ENCODE data around the gene CDC34. TPM values are rescaled to one million over a fixed set of nuclear protein-coding genes. Genes with fewer than 3 reads are reported as not detected.
A peak's percentile ranks its signal among the peaks of the same experiment; 100 is the strongest.

CDC34 gene
- total RNA-seq, 1 experiment from 2014 or later: 93.3 TPM

GRCh38 chr19:531009-531752 is 379 bp upstream of the CDC34 start:
- peaks cover 2% of the 10 kb centered on the region; the same call in 1 of the 2 replicates for H3K36me3 ChIP-seq (ENCODE audit: low read depth)
- peak overlapping the region; percentile 79 for H2AFZ ChIP-seq
- peak overlapping the region; percentile 86 for H3K4me3 ChIP-seq
- H3K27me3 ChIP-seq (ENCODE audit: insufficient read depth, low read depth): no peaks in the 10 kb centered on the region
- peaks cover 31% of the 10 kb centered on the region for H3K79me2 ChIP-seq (ENCODE audit: low read depth)
- ChIA-PET CTCF (interaction anchor here (0.6 to 1.5 kb wide), 6 partner anchors 10 to 795 kb away, joined by 3 to 6 read pairs (median 3); no protein-coding TSS in a partner anchor), POLR2A (ENCODE audit: unreplicated experiment) (interaction anchor here (0.6 kb wide), 1 partner anchor 132 kb away, joined by 6 read pairs; no protein-coding TSS in a partner anchor)
- no peaks in the 10 kb centered on the region for H3K9me3 ChIP-seq (ENCODE audit: insufficient read depth, low read depth)
- H3K27ac ChIP-seq: peak overlapping the region; percentile 38
- H3K4me2 ChIP-seq: peak overlapping the region; percentile 77
- H3K4me1 ChIP-seq (replicated peaks; ENCODE audit: insufficient read depth): peaks cover 48% of the 10 kb centered on the region
- no peaks in the 10 kb centered on the region for H3K9me2 ChIP-seq (ENCODE audit: insufficient read depth)
- H3F3A ChIP-seq (ENCODE audit: insufficient read depth, low read depth): peaks cover 37% of the 10 kb centered on the region; the same call in 1 of the 2 replicates
- intact Hi-C loops (cut with micrococcal nuclease; ENCODE audit: unreplicated experiment): loop anchor here (1.0 kb wide), 1 partner anchor 24 kb away; the partner anchor contains the start of gene TPGS1
- peak; percentile 58 to 93 for DNase-seq
- no peak for TF ChIP-seq EZH2 (IDR thresholded peaks at IDR 0.05; ENCODE audit: low read depth)
- TF ChIP-seq CTCF (conservative IDR thresholded peaks at IDR 0.05): no peak
- peaks cover 22% of the 10 kb centered on the region for H4K20me1 ChIP-seq (ENCODE audit: insufficient read depth)
- BruUV-seq (replicated peaks): no TSS peak

GRCh38 chr19:532561-533363 is 1.2 kb downstream of the CDC34 start:
- intact Hi-C loops (cut with micrococcal nuclease; ENCODE audit: unreplicated experiment): no loop called here
- H3K9me3 ChIP-seq (ENCODE audit: insufficient read depth, low read depth): no peaks in the 10 kb centered on the region
- H4K20me1 ChIP-seq (ENCODE audit: insufficient read depth): peaks cover 33% of the 10 kb centered on the region
- peaks cover 36% of the 10 kb centered on the region for H3K79me2 ChIP-seq (ENCODE audit: low read depth)
- peaks cover 30% of the 10 kb centered on the region; the same call in 1 of the 2 replicates for H3F3A ChIP-seq (ENCODE audit: insufficient read depth, low read depth)
- peak overlapping the region; percentile 37 for H3K27ac ChIP-seq
- peaks cover 10% of the 10 kb centered on the region; the same call in 1 of the 2 replicates for H3K36me3 ChIP-seq (ENCODE audit: low read depth)
- 0 out of 2 replicates have a peak overlapping the region, but pooled peaks have one; percentile 68 for H2AFZ ChIP-seq
- ChIA-PET POLR2A (ENCODE audit: unreplicated experiment) (no interaction called here), CTCF (no interaction called here)
- peak; percentile 56; the same call in 1 of the 2 replicates for TF ChIP-seq CTCF (conservative IDR thresholded peaks at IDR 0.05)
- TF ChIP-seq EZH2 (IDR thresholded peaks at IDR 0.05; ENCODE audit: low read depth): no peak
- peak in 1 of 2 experiments; percentile 47 for DNase-seq
- H3K4me2 ChIP-seq: peak overlapping the region; percentile 96
- H3K4me3 ChIP-seq: peak overlapping the region; percentile 97
- H3K27me3 ChIP-seq (ENCODE audit: insufficient read depth, low read depth): no peaks in the 10 kb centered on the region
- no peaks in the 10 kb centered on the region for H3K9me2 ChIP-seq (ENCODE audit: insufficient read depth)
- BruUV-seq (replicated peaks): TSS peak; percentile 58
- peaks cover 49% of the 10 kb centered on the region for H3K4me1 ChIP-seq (replicated peaks; ENCODE audit: insufficient read depth)

- H2AFZ ChIP-seq: no peak overlapping the region
- intact Hi-C loops (cut with micrococcal nuclease; ENCODE audit: unreplicated experiment): loop anchor here (2.0 kb wide), 1 partner anchor 129 kb away; the partner anchor contains the start of gene RNF126
- peaks cover 36% of the 10 kb centered on the region for H3K79me2 ChIP-seq (ENCODE audit: low read depth)
- no peaks in the 10 kb centered on the region for H3K9me3 ChIP-seq (ENCODE audit: insufficient read depth, low read depth)
- peak overlapping the region; percentile 96 for H3K4me2 ChIP-seq
- ChIA-PET CTCF (no interaction called here), POLR2A (ENCODE audit: unreplicated experiment) (no interaction called here)
- no peak overlapping the region for H3K27ac ChIP-seq
- H3K4me3 ChIP-seq: peak overlapping the region; percentile 97
- no peak for TF ChIP-seq EZH2 (IDR thresholded peaks at IDR 0.05; ENCODE audit: low read depth)
- no peak for TF ChIP-seq CTCF (conservative IDR thresholded peaks at IDR 0.05)
- no peak for DNase-seq
- peaks cover 10% of the 10 kb centered on the region; the same call in 1 of the 2 replicates for H3K36me3 ChIP-seq (ENCODE audit: low read depth)
- BruUV-seq (replicated peaks): no TSS peak
- H4K20me1 ChIP-seq (ENCODE audit: insufficient read depth): peaks cover 39% of the 10 kb centered on the region
- H3F3A ChIP-seq (ENCODE audit: insufficient read depth, low read depth): peaks cover 27% of the 10 kb centered on the region; the same call in 1 of the 2 replicates
- H3K9me2 ChIP-seq (ENCODE audit: insufficient read depth): no peaks in the 10 kb centered on the region
- no peaks in the 10 kb centered on the region for H3K27me3 ChIP-seq (ENCODE audit: insufficient read depth, low read depth)
- peaks cover 42% of the 10 kb centered on the region for H3K4me1 ChIP-seq (replicated peaks; ENCODE audit: insufficient read depth)
Measured at GRCh38 chr19:533364-534058, 2.0 kb downstream of the CDC34 start.
